Spleen (tissue), 7 donors: ENCODE data around the gene CNPPD1.

Source experiments
- CTCF ChIP-seq, 11 experiments: fragments of 200-600 bp in 7 of 11; fragments of 450-650 bp in 4 of 11; sonication (generic) in 4 of 11; IDR thresholded peaks in 8 of 11; conservative IDR thresholded peaks in 3 of 11; 1 replicate in 7 of 11; 2 replicates in 4 of 11; pipeline versions ENCODE4 v1.4.0 to v1.8.0; 2016 to 2021; ENCODE audit warnings: antibody characterized with exemption in 11 of 11, inconsistent platforms in 4 of 11, mild to moderate bottlenecking in 1 of 11
- POLR2A ChIP-seq, 3 donors: fragments of 450-650 bp; IDR thresholded peaks; one replicate each; pipeline ENCODE4 v1.5.1; 2017; ENCODE audit warnings: antibody characterized with exemption in 3 of 3, mild to moderate bottlenecking in 1 of 3
- donor health status: DM: no; HTN: no; CAD: no; lungs with moderate emphysema.
- donor health status: DM: no; HTN: no; CAD: no.
- donor health status: DM: no; HTN: no; CAD: no.

GRCh38 chr2:219175928-219176817, 552 bp downstream of the CNPPD1 start:
- TF ChIP-seq POLR2A (IDR thresholded peaks at IDR 0.05), result no peak
- peak in 2 of 11 experiments; percentile 4 to 45 for TF ChIP-seq CTCF (IDR thresholded peaks at IDR 0.05 in 8 of 11, conservative IDR thresholded peaks at IDR 0.05 in 3 of 11)
